H1 (cell line): ENCODE data around the gene CTNND2. TPM values are rescaled to one million over a fixed set of nuclear protein-coding genes. Genes with fewer than 3 reads are reported as not detected.

Source experiments
- CTCF ChIA-PET: fragments of 300-600 bp; sonication (Branson Sonifier 250); formaldehyde crosslinking; loops from one replicate; lab custom pipeline; 2021; ENCODE audit not compliant: partially characterized antibody; lab: Charles Lee
- POLR2A ChIA-PET: fragments of 300-600 bp; sonication (Branson Sonifier 250); formaldehyde crosslinking; loops from one replicate; lab custom pipeline; 2021; ENCODE audit warnings: inconsistent platforms; ENCODE audit not compliant: partially characterized antibody; lab: Charles Lee
- DNase-seq, 2 experiments: peaks; one replicate each; pipeline versions ENCODE4 v3.0.0 to v3.0.0-alpha.2; 2010 to 2022; ENCODE audit warnings: low spot score in 2 of 2, low read depth in 1 of 2, mixed read lengths in 1 of 2
- FAIRE-seq: peaks from 2 replicates; lab custom pipeline; 2011; peaks lifted over from hg19 to GRCh38; lab: Jason Lieb, UNC
- H2AFZ ChIP-seq: 2 replicates; pipeline ENCODE4 v1.8.1; 2012; ENCODE audit warnings: low read length, inconsistent platforms
- H2AK5ac ChIP-seq: 2 replicates; pipeline ENCODE4 v1.6.1; 2013; ENCODE audit warnings: low read depth, low read length
- H2BK120ac ChIP-seq: replicated peaks from 2 replicates; pipeline ENCODE3; 2013; ENCODE audit warnings: low read depth, low read length, inconsistent platforms
- H2BK12ac ChIP-seq: 2 replicates; pipeline ENCODE4 v1.6.1; 2013; ENCODE audit warnings: low read depth, low read length
- H2BK15ac ChIP-seq: 2 replicates; pipeline ENCODE4 v1.6.1; 2013; ENCODE audit warnings: low read length
- H2BK20ac ChIP-seq: 2 replicates; pipeline ENCODE4 v1.6.1; 2013; ENCODE audit warnings: low read length
- H2BK5ac ChIP-seq: 2 replicates; pipeline ENCODE4 v1.6.1; 2013; ENCODE audit warnings: low read depth, low read length
- H3K14ac ChIP-seq: 2 replicates; pipeline ENCODE4 v1.6.1; 2013; ENCODE audit warnings: inconsistent platforms; ENCODE audit not compliant: insufficient read length
- H3K18ac ChIP-seq: 2 replicates; pipeline ENCODE4 v1.6.1; 2013; ENCODE audit warnings: low read length; ENCODE audit errors: extremely low read depth
- H3K23ac ChIP-seq: 2 replicates; pipeline ENCODE4 v1.6.1; 2013; ENCODE audit warnings: inconsistent platforms; ENCODE audit not compliant: insufficient read length
- H3K23me2 ChIP-seq: 2 replicates; pipeline ENCODE4 v1.6.1; 2013; ENCODE audit warnings: low read depth, low read length
- H3K27ac ChIP-seq: 2 replicates; pipeline ENCODE4 v1.6.1; 2011; ENCODE audit warnings: low read depth, low read length, inconsistent platforms
- H3K27me3 ChIP-seq, 4 experiments: replicated peaks in 1 of 4; 1 replicate in 1 of 4; 2 replicates in 3 of 4; pipeline versions ENCODE4 v1.6.1 to v1.8.1; 2011 to 2013; ENCODE audit warnings: low read length in 3 of 4, mild to moderate bottlenecking in 3 of 4, inconsistent platforms in 2 of 4, mixed read lengths in 2 of 4, moderate library complexity in 1 of 4; ENCODE audit not compliant: control insufficient read depth in 3 of 4, insufficient read depth in 3 of 4; ENCODE audit errors: extremely low read depth in 1 of 4
- H3K36me3 ChIP-seq, 4 experiments: 2 replicates each; pipeline versions ENCODE4 v1.6.1 to v1.8.1; 2011 to 2013; ENCODE audit warnings: mild to moderate bottlenecking in 4 of 4, low read length in 3 of 4, moderate library complexity in 2 of 4, control low read depth in 1 of 4, inconsistent platforms in 1 of 4; ENCODE audit not compliant: insufficient read depth in 4 of 4, control insufficient read depth in 2 of 4
- H3K4ac ChIP-seq: replicated peaks from 2 replicates; pipeline ENCODE3; 2013; ENCODE audit warnings: low read length, low read depth, mixed read lengths, inconsistent platforms; ENCODE audit not compliant: insufficient read length
- H3K4me1 ChIP-seq, 4 experiments: replicated peaks in 1 of 4; 1 replicate in 1 of 4; 2 replicates in 3 of 4; pipeline versions ENCODE4 v1.6.1 to v1.8.1; 2011 to 2013; ENCODE audit warnings: low read length in 3 of 4, inconsistent platforms in 2 of 4, mixed read lengths in 1 of 4; ENCODE audit not compliant: insufficient read depth in 4 of 4, control insufficient read depth in 3 of 4
- H3K4me2 ChIP-seq, 2 experiments: 2 replicates each; pipeline versions ENCODE4 v1.6.1 to v1.8.1; 2011 to 2013; ENCODE audit warnings: low read depth in 2 of 2, low read length in 2 of 2, control low read depth in 1 of 2, inconsistent platforms in 1 of 2, mild to moderate bottlenecking in 1 of 2; ENCODE audit not compliant: insufficient read depth in 1 of 2
- H3K4me3 ChIP-seq, 4 experiments: fragments of 200-600, 300-600 bp in 1 of 4; sonication (generic), shearing (Covaris generic), sonication (Bioruptor Twin) in 1 of 4; 2 replicates each; pipeline versions ENCODE4 v1.5.1 to v1.8.1; 2011 to 2016; ENCODE audit warnings: low read length in 4 of 4, low read depth in 3 of 4, control low read depth in 2 of 4, inconsistent platforms in 2 of 4, mild to moderate bottlenecking in 2 of 4, mixed read lengths in 1 of 4, moderate library complexity in 1 of 4; ENCODE audit not compliant: insufficient read depth in 2 of 4; ENCODE audit errors: extremely low read depth in 1 of 4
- H3K56ac ChIP-seq: replicated peaks from 2 replicates; pipeline ENCODE3; 2013; ENCODE audit warnings: low read depth, mild to moderate bottlenecking, mixed read lengths, low read length, inconsistent platforms; ENCODE audit not compliant: insufficient read length
- H3K79me1 ChIP-seq: 2 replicates; pipeline ENCODE4 v1.6.1; 2013; ENCODE audit warnings: low read depth, low read length, control low read depth
- H3K79me2 ChIP-seq, 2 experiments: 2 replicates each; pipeline versions ENCODE4 v1.6.1 to v1.8.1; 2012 to 2013; ENCODE audit warnings: low read length in 2 of 2, mild to moderate bottlenecking in 2 of 2, inconsistent platforms in 1 of 2; ENCODE audit not compliant: insufficient read depth in 2 of 2, control insufficient read depth in 1 of 2
- H3K9ac ChIP-seq, 4 experiments: replicated peaks in 1 of 4; 1 replicate in 1 of 4; 2 replicates in 3 of 4; pipeline versions ENCODE4 v1.6.1 to v1.8.1; 2011 to 2013; ENCODE audit warnings: low read depth in 3 of 4, low read length in 3 of 4, control low read depth in 2 of 4, mild to moderate bottlenecking in 2 of 4, moderate library complexity in 2 of 4, inconsistent platforms in 1 of 4; ENCODE audit errors: extremely low read depth in 1 of 4
- H3K9me3 ChIP-seq, 2 experiments: 2 replicates each; pipeline versions ENCODE4 v1.6.1 to v1.8.1; 2012 to 2013; ENCODE audit warnings: mild to moderate bottlenecking in 2 of 2, moderate library complexity in 2 of 2, control low read depth in 1 of 2, inconsistent platforms in 1 of 2, low read depth in 1 of 2, low read length in 1 of 2, mixed read lengths in 1 of 2; ENCODE audit not compliant: insufficient read depth in 2 of 2
- H4K20me1 ChIP-seq, 2 experiments: replicated peaks in 1 of 2; 2 replicates each; pipeline versions ENCODE3 to v1.8.1; 2011 to 2013; ENCODE audit warnings: inconsistent platforms in 2 of 2, low read length in 2 of 2, mild to moderate bottlenecking in 1 of 2; ENCODE audit not compliant: insufficient read depth in 2 of 2, control insufficient read depth in 1 of 2
- H4K5ac ChIP-seq: 2 replicates; pipeline ENCODE4 v1.6.1; 2013; ENCODE audit warnings: low read length, low read depth, mixed read lengths, inconsistent platforms; ENCODE audit not compliant: insufficient read length
- H4K8ac ChIP-seq: 2 replicates; pipeline ENCODE4 v1.8.0; 2013; ENCODE audit warnings: mild to moderate bottlenecking, moderate library complexity, low read length, inconsistent platforms; ENCODE audit not compliant: insufficient read depth; ENCODE audit errors: extremely low read depth
- H4K91ac ChIP-seq: replicated peaks from 2 replicates; pipeline ENCODE3; 2013; ENCODE audit warnings: low read length, mixed read lengths, inconsistent platforms; ENCODE audit not compliant: insufficient read length
- BACH1 ChIP-seq: IDR thresholded peaks from 2 replicates; pipeline ENCODE4 v1.6.1; 2012; ENCODE audit warnings: low read length, improper control_type of control experiment
- CBX8 ChIP-seq: fragments of 300-800, 300-1000 bp; sonication (generic); IDR thresholded peaks from 2 replicates; pipeline ENCODE4 v1.7.1; 2016; ENCODE audit warnings: low read depth, low read length, borderline replicate concordance
- CHD2 ChIP-seq: IDR thresholded peaks from 2 replicates; pipeline ENCODE4 v1.6.1; 2012; ENCODE audit warnings: low read length, improper control_type of control experiment
- CREB1 ChIP-seq: IDR thresholded peaks from 2 replicates; pipeline ENCODE4 v1.6.1; 2012; ENCODE audit warnings: inconsistent platforms
- FOSL1 ChIP-seq: IDR thresholded peaks from 2 replicates; pipeline ENCODE4 v1.6.1; 2011; ENCODE audit warnings: mild to moderate bottlenecking, low read depth, low read length, moderate library complexity; ENCODE audit not compliant: insufficient read depth
- POLR2AphosphoS5 ChIP-seq: IDR thresholded peaks from 2 replicates; pipeline ENCODE4 v1.6.1; 2011; ENCODE audit warnings: low read depth, low read length
- RBBP5 ChIP-seq: IDR thresholded peaks from 2 replicates; pipeline ENCODE4 v1.7.1; 2012; ENCODE audit warnings: low read depth, mild to moderate bottlenecking, inconsistent platforms, low read length, moderate library complexity, borderline replicate concordance
- RXRA ChIP-seq: IDR thresholded peaks from 2 replicates; pipeline ENCODE4 v1.6.1; 2011; ENCODE audit warnings: low read depth, mild to moderate bottlenecking, low read length, moderate library complexity; ENCODE audit not compliant: insufficient read depth
- SIX5 ChIP-seq: IDR thresholded peaks from 2 replicates; pipeline ENCODE4 v1.6.1; 2011; ENCODE audit warnings: mild to moderate bottlenecking, low read depth, low read length
- TAF1 ChIP-seq: IDR thresholded peaks from 2 replicates; pipeline ENCODE4 v1.6.1; 2011; ENCODE audit warnings: mild to moderate bottlenecking, low read depth, low read length
- WGBS, 2 experiments: shearing (Covaris generic) in 1 of 2; methylation state at CpG; one replicate each; pipeline versions ENCODE4 v1.1.6 to v1.1.7; 2013 to 2015; ENCODE audit warnings: low lambda C conversion rate in 2 of 2, mixed read lengths in 2 of 2, inconsistent platforms in 1 of 2, low coverage in 1 of 2, missing lambda C conversion rate in 1 of 2; ENCODE audit not compliant: insufficient replicate concordance in 2 of 2, insufficient coverage in 1 of 2, insufficient read length in 1 of 2; ENCODE audit errors: extremely low coverage in 1 of 2, missing lambda C conversion rate in 1 of 2; 5-methylcytosine and 5-hydroxymethylcytosine counted together
- polyA plus RNA-seq, 7 experiments: library from polyadenylated mRNA; depleted of rRNA in 3 of 7; stranded (reverse) in 5 of 7; unstranded in 2 of 7; fragments of >200 nt in 5 of 7; fragments of 200-250 nt in 2 of 7; gene quantifications; 1 replicate in 5 of 7; 2 replicates in 1 of 7; 4 replicates in 1 of 7; pipeline versions ENCODE4 v1.2.1 to v1.2.3, GENCODE V29; 2011 to 2013; ENCODE audit warnings: missing spikeins in 2 of 7, mixed read lengths in 2 of 7
- total RNA-seq: library from RNA; stranded (reverse); fragmentation: NEBNext Ultra II Directional; extraction: Animal tissue kit (Norgen Biotek cat#: 25700); gene quantifications from 2 replicates; pipeline ENCODE4 v1.2.1, GENCODE V29; 2021

CTNND2 gene
- total and polyA plus RNA-seq, 2 of the 8 experiments (the other 6 are each of a cell fraction or from before 2014, with no cell fraction given), result 7.4 to 14.2 TPM

DNA sequence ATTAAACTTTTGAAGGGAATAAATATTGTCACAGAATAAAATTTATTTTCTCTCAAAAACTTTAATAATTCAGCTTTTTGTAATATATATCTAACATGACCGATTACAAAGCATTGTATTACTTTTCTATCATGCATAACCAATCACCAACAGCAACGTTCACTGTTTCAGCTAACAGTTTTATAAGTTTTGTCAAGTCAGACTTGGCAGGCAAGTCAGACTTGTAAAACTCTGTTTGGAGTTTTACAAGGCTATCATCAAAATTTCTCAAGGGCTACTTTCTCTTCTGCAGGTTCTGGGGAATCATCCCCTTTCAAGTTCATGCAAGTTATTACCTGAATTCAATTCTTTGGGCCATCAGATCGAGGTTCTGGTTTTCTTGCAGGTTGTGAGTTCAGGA lies 347.2 kb downstream of the CTNND2 start:
- POLR2A ChIA-PET, result no interaction called here
- Histone ChIP-seq H2BK15ac (no peak overlapping the region), H3K27me3 (no peaks in the 10 kb centered on the region), H3K18ac (no peak overlapping the region), H3K56ac (no peak overlapping the region), H3K4me3 (no peak overlapping the region), H3K36me3 (no peaks in the 10 kb centered on the region), H3K79me2 (no peaks in the 10 kb centered on the region), H4K91ac (no peak overlapping the region), H3K4me1 (no peaks in the 10 kb centered on the region), H3K27ac (no peak overlapping the region), H3K14ac (no peak overlapping the region), H2BK20ac (no peak overlapping the region), H2BK5ac (no peak overlapping the region), H3K23me2 (no peaks in the 10 kb centered on the region), H3K4ac (no peak overlapping the region), H2BK12ac (no peak overlapping the region), H3K9ac (no peak overlapping the region), H3K4me2 (no peak overlapping the region), H4K20me1 (no peaks in the 10 kb centered on the region), H4K8ac (no peak overlapping the region), H2AK5ac (no peak overlapping the region), H4K5ac (no peak overlapping the region), H2BK120ac (no peak overlapping the region), H3K79me1 (no peaks in the 10 kb centered on the region), H3K23ac (no peak overlapping the region), H2AFZ (no peak overlapping the region), H3K9me3 (no peaks in the 10 kb centered on the region)
- DNase-seq, result no peak
- 93% methylated on average over 3 of the region's 3 CpGs; no CpG with 5 or more reads in 1 of the 2 experiments for WGBS, 2 experiments
- CTCF ChIA-PET, result no interaction called here
- no peak for FAIRE-seq
- TF ChIP-seq CREB1, result no peak
- TF ChIP-seq CBX8, result no peak
- no peak for TF ChIP-seq POLR2AphosphoS5
- TF ChIP-seq FOSL1, result no peak
- TF ChIP-seq BACH1, result no peak
- TF ChIP-seq TAF1, result no peak
- no peak for TF ChIP-seq RBBP5
- TF ChIP-seq SIX5, result no peak
- TF ChIP-seq CHD2, result no peak
- no peak for TF ChIP-seq RXRA
